Hematopoietic multipotent progenitor cell treated with erythropoietin and hydrocortisone succinate and interleukin-3 and kit ligand, for 4 days (in vitro differentiated cells): ENCODE results near the gene ICA1L.
A peak's percentile ranks its signal among the peaks of the same experiment; 100 is the strongest.
"Not testable (repeated sequence)": the region's sequence is repeated elsewhere in the genome, so short reads cannot be mapped to it uniquely, and the experiment has no call there.

ENCODE experiments used
- DNase-seq: peaks from one replicate; pipeline ENCODE4 v3.0.0-alpha.2; 2015

ICA1L gene

GRCh38 chr2:202847693-202848524 lies 23.7 kb downstream of the ICA1L start:
- no peak for DNase-seq

DNA sequence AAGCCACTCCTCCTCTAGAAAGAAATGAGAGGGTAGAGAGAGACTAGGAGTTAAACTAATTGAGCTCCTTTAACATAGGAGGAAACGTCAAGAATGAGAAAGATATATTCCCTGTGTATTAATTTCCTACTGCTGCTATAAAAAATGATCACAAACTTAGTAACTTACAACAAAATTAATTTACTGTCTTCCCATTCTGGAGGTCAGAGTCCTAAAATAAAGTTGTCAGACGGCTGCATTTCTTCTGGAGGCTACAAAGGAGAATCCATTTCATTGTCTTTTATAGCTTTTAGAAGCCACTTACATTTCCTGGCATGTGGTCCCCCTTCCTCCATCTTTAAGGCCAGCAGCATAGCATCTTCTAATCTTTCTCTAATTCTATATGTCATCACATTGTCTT lies 26.9 kb downstream of the ICA1L start:
- DNase-seq: no peak

DNA sequence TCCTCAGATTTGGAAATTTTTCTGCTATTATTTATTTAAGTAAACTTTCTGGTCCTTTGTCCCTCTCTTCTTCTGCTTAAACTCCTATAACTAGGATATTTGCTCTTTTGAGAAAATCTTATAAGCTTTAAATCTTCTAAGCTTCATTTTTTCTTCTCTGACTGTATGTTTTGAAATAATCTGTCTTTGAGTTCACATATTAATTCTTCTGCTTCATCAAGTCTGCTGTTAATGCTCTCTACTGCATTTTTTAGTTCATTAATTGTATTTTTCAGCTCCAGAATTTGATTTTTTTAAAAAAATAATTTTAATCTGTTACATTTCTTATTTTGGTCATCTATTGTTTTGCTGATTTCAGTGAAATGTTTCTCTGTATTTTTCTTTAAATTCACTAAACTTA lies 28.9 kb downstream of the ICA1L start:
- no peak for DNase-seq

GRCh38 chr2:202841090-202841867 lies 30.3 kb downstream of the ICA1L start:
- DNase-seq: peak; percentile 13

DNA sequence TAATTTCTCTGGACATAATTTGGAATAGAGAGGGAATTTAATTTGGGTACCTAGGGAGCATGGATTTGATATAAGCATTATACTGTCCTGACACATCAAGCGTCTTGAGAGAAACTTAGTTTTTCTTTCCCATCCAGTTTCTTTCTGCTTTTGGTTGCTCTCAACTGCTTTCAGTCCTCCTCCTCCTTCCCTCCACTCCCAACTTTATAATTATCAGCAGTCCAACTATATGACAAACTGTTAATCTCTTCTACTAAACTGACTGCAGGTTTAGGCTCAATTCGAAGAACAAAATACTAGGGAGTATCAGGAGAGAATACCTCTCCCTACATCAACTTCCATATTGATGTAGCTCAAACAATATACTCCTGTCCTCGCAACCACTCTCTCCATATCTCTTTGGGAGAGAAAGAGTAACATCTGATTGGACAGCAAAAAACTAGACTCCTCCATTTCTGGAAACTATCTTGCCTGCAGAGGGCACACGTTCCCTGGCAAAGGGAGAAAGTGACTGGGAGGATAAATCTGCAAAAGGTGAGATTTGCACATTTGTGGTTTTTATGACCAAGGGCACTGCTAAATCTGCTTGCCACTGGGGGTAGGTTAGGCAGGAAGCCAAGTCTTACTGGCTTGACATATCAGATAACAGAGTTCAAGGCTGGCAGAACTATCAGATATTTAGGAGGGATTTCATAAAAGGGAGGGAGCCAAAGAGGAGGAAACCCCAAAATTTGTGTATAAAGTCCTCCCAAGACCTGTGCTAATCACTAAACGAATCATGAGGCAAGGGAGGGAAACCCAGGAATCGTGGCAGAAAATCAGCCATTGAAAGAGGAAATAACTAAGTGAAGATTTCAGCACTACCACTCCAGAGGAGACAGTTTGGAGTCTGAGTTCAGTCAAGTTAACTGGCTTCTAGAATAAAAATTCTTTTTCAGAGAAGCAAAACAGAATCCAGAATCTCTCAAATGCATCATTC lies 40.0 kb downstream of the ICA1L start:
- DNase-seq: peak; percentile 87

- no peak for DNase-seq
Measured at GRCh38 chr2:202824901-202825300, 46.7 kb downstream of the ICA1L start.

DNA sequence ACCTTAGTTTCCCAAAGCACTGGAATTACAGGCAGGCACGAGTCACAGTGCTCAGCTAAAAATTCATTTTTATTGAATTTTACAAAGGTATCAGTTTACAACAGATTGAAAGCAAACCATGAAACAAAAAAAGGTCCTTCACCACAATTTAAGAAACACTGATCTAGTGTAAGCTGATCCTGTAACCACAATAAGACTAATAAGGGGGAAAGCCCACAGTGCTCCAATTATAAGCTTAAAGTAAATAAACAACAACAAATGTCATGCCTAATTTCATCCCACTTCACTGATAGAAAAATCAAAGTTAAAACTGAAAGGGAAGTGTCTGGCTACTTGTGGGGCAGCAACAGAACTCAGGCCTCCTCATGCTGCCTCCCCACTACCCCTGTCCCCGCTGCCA lies 49.2 kb downstream of the ICA1L start:
- DNase-seq: no peak

DNA sequence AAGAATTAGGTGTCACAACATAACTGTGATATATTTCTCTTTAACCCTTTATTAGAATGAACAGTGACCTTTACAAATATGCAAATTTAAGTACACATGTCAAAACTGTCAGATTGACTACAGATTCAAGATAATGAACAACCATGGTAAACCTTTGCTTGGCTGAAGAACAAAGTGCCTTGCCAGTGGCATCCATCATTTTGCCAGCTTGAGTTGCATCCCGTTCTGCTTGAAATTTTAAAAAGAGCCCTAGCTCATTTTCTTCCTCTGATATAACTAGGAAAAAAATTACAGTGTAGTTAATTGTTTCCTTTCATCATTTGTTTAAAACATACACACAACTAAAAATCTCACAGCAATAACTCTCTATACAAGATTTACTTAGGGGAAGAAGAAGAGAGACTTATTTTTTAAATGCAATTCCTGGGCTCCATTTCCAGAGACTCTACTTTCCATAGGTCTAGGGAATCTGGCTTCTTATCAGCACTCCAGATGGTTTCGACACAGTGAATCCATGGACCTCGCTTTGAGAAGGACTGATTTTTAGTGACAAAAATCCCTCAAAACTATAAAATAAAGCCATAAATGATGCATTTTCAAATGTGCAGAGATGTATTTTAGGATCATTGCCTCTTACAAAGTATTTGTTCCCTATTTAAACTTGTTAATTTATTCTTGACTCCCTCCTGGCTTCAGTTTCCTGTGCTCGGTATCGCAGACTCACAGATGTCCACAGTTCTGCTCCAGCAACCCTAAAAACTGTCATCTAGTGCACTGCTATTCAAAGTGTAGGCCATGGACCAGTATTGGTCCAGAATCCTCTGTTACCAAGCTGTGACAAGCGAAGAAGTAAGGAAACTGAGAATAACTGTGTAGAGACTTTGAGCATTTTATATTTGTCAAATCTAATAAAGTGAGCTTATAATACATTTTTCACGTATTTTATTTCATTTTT lies 50.1 kb downstream of the ICA1L start:
- DNase-seq: peak; percentile 14

GRCh38 chr2:202818321-202818720 lies 53.2 kb downstream of the ICA1L start:
- peak; percentile 54 for DNase-seq

DNA sequence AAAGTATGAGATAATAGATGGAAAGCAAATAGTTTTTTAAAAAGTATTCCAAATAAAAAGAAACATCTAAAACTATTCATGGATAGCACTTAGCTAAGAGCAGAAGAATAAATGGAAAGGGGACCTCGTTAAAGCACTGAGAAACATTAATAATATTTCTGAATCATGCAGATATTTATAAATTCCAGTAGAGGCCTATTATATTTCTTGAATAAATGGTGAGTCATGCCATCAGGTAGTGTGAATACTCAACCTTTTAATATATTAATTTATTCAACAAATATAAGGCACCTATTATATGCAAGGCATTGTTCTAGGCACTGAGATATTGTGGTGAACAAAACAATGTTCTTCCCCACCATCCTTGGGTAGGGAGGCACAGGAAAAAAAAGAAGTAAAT lies 53.8 kb downstream of the ICA1L start:
- DNase-seq: no peak

DNA sequence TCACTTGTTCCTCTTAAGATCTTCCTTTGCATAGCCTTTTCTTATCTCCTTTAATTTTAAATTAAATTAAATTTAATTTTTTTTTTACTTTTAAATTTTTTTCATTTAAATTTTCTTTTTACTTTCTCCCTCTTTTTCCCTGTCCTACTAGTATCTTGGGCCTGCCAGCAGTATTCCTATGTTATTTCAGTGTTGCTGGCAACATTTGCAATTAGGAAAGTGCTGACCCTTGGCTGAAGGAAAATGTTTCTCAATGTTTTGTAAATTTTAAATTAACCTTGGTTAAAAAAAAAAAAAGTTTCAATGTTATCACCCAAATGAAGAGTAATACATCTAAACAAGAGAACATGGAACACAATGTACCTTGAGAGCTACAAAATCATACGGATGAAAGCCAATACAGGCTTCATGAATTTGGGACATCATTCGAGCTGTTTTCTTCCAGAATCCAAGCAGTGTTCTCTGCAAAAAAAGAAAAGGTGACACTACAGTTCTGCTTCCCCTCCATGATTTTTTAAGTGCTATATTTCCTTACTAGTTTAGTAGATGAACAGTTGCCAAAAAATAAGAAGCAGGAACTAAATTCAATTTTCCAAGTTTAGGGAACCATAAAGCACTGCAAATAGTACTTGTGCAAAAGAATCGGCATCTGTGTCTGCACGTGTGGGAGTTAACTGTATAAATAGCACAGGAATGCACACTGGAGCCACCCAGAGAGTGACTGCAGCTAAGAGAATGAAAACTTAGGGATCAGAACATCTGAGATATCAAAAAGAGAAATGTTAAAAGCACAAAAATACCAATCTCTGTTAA lies 55.8 kb downstream of the ICA1L start:
- no peak for DNase-seq

GRCh38 chr2:202814226-202814625 lies 57.3 kb downstream of the ICA1L start:
- DNase-seq: no peak

GRCh38 chr2:202813387-202813786 lies 58.2 kb downstream of the ICA1L start:
- DNase-seq: no peak

- DNase-seq: no peak
Measured at GRCh38 chr2:202808754-202809153, 62.8 kb downstream of the ICA1L start.

- DNase-seq: peak; percentile 71
Measured at GRCh38 chr2:202807431-202808138, 64.0 kb downstream of the ICA1L start.

- not testable (repeated sequence) for DNase-seq
Measured at GRCh38 chr2:202805911-202806310, 65.7 kb downstream of the ICA1L start.

DNA sequence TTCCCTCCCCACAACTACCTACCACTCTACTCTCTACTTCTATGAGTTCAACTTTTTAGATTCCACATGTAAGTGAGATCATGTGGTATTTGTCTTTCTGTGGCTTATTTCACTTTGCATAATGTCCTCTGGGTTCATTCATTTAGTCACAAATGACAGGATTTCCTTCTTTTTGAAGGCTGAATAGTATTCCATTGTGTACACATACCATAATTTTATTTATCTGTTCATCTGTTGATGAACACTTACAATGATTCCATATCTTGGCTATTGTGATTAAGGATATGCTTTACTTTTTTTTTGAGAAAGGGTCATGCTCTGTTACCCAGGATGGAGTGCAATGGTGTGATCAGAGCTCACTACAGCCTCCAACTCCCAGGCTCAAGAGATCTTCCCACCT lies 73.6 kb downstream of the ICA1L start:
- DNase-seq: no peak

- DNase-seq: no peak
Measured at GRCh38 chr2:202790676-202791075, 80.9 kb downstream of the ICA1L start.

GRCh38 chr2:202786842-202787241 lies 84.7 kb downstream of the ICA1L start:
- no peak for DNase-seq

- DNase-seq: no peak
Measured at GRCh38 chr2:202782940-202783558, 88.5 kb downstream of the ICA1L start.
